ENCODE measurements around the gene LAMA3.

- TF ChIP-seq DPF2 (IDR thresholded peaks at IDR 0.05) (no peak), SIN3A (IDR thresholded peaks at IDR 0.05; ENCODE audit: low read depth, low read length) (no peak), POLR2AphosphoS5 (IDR thresholded peaks at IDR 0.05; ENCODE audit: low read length) (no peak), EZH2 (IDR thresholded peaks at IDR 0.05; ENCODE audit: borderline replicate concordance, control insufficient read depth, low read depth, low read length) (no peak), ASH2L (IDR thresholded peaks at IDR 0.05; ENCODE audit: borderline replicate concordance, low read depth) (no peak), TCF12 (IDR thresholded peaks at IDR 0.05; ENCODE audit: low read depth, low read length) (no peak), EGR1 (IDR thresholded peaks at IDR 0.05; ENCODE audit: borderline replicate concordance in 1 of 2, low read depth in 2 of 2, low read length in 2 of 2) (no peak), BCLAF1 (IDR thresholded peaks at IDR 0.05) (no peak), ATF7 (IDR thresholded peaks at IDR 0.05; ENCODE audit: low read depth) (no peak), RFX5 (IDR thresholded peaks at IDR 0.05; ENCODE audit: low read depth, low read length) (no peak), ZNF274 (IDR thresholded peaks at IDR 0.05; ENCODE audit: insufficient read depth, insufficient read length) (no peak), STAT3 (IDR thresholded peaks at IDR 0.05; ENCODE audit: low read depth, low read length) (no peak)
- TF ChIP-seq, protein P1, sequence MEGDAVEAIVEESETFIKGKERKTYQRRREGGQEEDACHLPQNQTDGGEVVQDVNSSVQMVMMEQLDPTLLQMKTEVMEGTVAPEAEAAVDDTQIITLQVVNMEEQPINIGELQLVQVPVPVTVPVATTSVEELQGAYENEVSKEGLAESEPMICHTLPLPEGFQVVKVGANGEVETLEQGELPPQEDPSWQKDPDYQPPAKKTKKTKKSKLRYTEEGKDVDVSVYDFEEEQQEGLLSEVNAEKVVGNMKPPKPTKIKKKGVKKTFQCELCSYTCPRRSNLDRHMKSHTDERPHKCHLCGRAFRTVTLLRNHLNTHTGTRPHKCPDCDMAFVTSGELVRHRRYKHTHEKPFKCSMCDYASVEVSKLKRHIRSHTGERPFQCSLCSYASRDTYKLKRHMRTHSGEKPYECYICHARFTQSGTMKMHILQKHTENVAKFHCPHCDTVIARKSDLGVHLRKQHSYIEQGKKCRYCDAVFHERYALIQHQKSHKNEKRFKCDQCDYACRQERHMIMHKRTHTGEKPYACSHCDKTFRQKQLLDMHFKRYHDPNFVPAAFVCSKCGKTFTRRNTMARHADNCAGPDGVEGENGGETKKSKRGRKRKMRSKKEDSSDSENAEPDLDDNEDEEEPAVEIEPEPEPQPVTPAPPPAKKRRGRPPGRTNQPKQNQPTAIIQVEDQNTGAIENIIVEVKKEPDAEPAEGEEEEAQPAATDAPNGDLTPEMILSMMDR (IDR thresholded peaks at IDR 0.05 in 2 of 3, conservative IDR thresholded peaks at IDR 0.05 in 1 of 3; ENCODE audit: control insufficient read depth in 2 of 3, extremely low read depth in 1 of 3, insufficient read depth in 1 of 3, low read depth in 3 of 3, low read length in 3 of 3) = no peak
- TF ChIP-seq, protein P2, sequence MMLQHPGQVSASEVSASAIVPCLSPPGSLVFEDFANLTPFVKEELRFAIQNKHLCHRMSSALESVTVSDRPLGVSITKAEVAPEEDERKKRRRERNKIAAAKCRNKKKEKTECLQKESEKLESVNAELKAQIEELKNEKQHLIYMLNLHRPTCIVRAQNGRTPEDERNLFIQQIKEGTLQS (IDR thresholded peaks at IDR 0.05; ENCODE audit: borderline replicate concordance, extremely low read depth, low read depth, low read length) = no peak
These were observed 153.1 kb downstream of the LAMA3 start for GRCh38 chr18:23842305-23842704.

All from GM12878 (cell line).